GM23338 (cell line): ENCODE results near the gene KXD1. TPM values are rescaled to one million over a fixed set of nuclear protein-coding genes. Genes with fewer than 3 reads are reported as not detected.

Source experiments
- ATAC-seq: fragments of 200-7000 bp; cut with Tn5 transposase; 3 replicates; pipeline ENCODE4 v1.9.1; 2020
- DNase-seq: peaks from one replicate; pipeline ENCODE4 v3.0.0-alpha.2; 2015; ENCODE audit warnings: low spot score
- H2AFZ ChIP-seq: fragments of 200-600 bp; sonication (generic); 2 replicates; pipeline ENCODE4 v1.8.0; 2016; ENCODE audit warnings: antibody characterized with exemption, mild to moderate bottlenecking, moderate library complexity
- H3F3A ChIP-seq: fragments of 200-600 bp; sonication (generic); replicated peaks from 2 replicates; pipeline ENCODE4 v1.8.0; 2017; ENCODE audit warnings: antibody characterized with exemption, mixed run types, low read depth
- H3K27ac ChIP-seq: fragments of 200-600 bp; sonication (generic); 2 replicates; pipeline ENCODE4 v1.6.1; 2016; ENCODE audit warnings: low read depth
- H3K27me3 ChIP-seq: fragments of 200-600 bp; sonication (generic); 2 replicates; pipeline ENCODE4 v1.8.0; 2016; ENCODE audit warnings: mild to moderate bottlenecking, mixed run types, moderate library complexity; ENCODE audit not compliant: insufficient read depth
- H3K36me3 ChIP-seq: fragments of 200-600 bp; sonication (generic); 2 replicates; pipeline ENCODE4 v1.8.0; 2016; ENCODE audit warnings: mild to moderate bottlenecking; ENCODE audit not compliant: insufficient read depth
- H3K4me1 ChIP-seq: fragments of 200-600 bp; sonication (generic); 2 replicates; pipeline ENCODE4 v1.8.0; 2016; ENCODE audit warnings: mild to moderate bottlenecking, moderate library complexity; ENCODE audit not compliant: insufficient read depth
- H3K4me2 ChIP-seq: fragments of 200-600 bp; sonication (generic); 2 replicates; pipeline ENCODE4 v1.7.1; 2017; ENCODE audit warnings: mixed run types
- H3K4me3 ChIP-seq: fragments of 200-600 bp; sonication (generic); 2 replicates; pipeline ENCODE4 v1.6.1; 2016; ENCODE audit warnings: mixed run types
- H3K79me2 ChIP-seq: fragments of 200-600 bp; sonication (generic); replicated peaks from 2 replicates; pipeline ENCODE4 v1.8.0; 2017; ENCODE audit warnings: mild to moderate bottlenecking; ENCODE audit not compliant: insufficient read depth
- H3K9me2 ChIP-seq: fragments of 200-600 bp; sonication (generic); 2 replicates; pipeline ENCODE4 v1.8.0; 2017; ENCODE audit not compliant: insufficient read depth
- H4K20me1 ChIP-seq: fragments of 200-600 bp; sonication (generic); replicated peaks from 2 replicates; pipeline ENCODE4 v1.8.0; 2017; ENCODE audit warnings: mild to moderate bottlenecking; ENCODE audit not compliant: insufficient read depth
- H3K27ac Mint-ChIP-seq: 2 replicates; pipeline ENCODE4 v1.8.0; 2020; ENCODE audit warnings: inconsistent platforms, mild to moderate bottlenecking, moderate library complexity, mixed read lengths
- H3K27me3 Mint-ChIP-seq: 3 replicates; pipeline ENCODE4 v1.8.0; 2022; ENCODE audit warnings: low read depth, mild to moderate bottlenecking, moderate library complexity, mixed read lengths, inconsistent platforms; ENCODE audit not compliant: insufficient read depth, poor library complexity
- H3K36me3 Mint-ChIP-seq: 3 replicates; pipeline ENCODE4 v1.8.0; 2021; ENCODE audit warnings: low read depth, mild to moderate bottlenecking, inconsistent platforms, moderate library complexity, mixed read lengths
- H3K4me1 Mint-ChIP-seq: 3 replicates; pipeline ENCODE4 v1.8.0; 2020; ENCODE audit warnings: mild to moderate bottlenecking, inconsistent platforms, mixed read lengths
- H3K4me3 Mint-ChIP-seq: 3 replicates; pipeline ENCODE4 v1.8.0; 2021; ENCODE audit warnings: moderate library complexity, mild to moderate bottlenecking, inconsistent platforms, mixed read lengths
- H3K9me3 Mint-ChIP-seq: 3 replicates; pipeline ENCODE4 v1.8.0; 2020; ENCODE audit warnings: moderate library complexity, mild to moderate bottlenecking, inconsistent platforms, mixed read lengths
- CREB1 ChIP-seq: fragments of 250-450 bp; sonication (Bioruptor Pico); IDR thresholded peaks from 2 replicates; pipeline ENCODE4 v1.5.0; 2020; ENCODE audit warnings: low read depth, mild to moderate bottlenecking, moderate library complexity
- CTCF ChIP-seq, 2 experiments: fragments of 200-600 bp in 1 of 2; sonication (generic) in 1 of 2; conservative IDR thresholded peaks; 2 replicates each; pipeline versions ENCODE4 v1.5.1 to v1.6.1; 2016 to 2017; ENCODE audit warnings: antibody characterized with exemption in 2 of 2, low read depth in 2 of 2, mild to moderate bottlenecking in 2 of 2, moderate library complexity in 1 of 2
- EZH2 ChIP-seq: fragments of 200-600 bp; sonication (generic); IDR thresholded peaks from one replicate; pipeline ENCODE4 v1.8.0; 2017; ENCODE audit warnings: antibody characterized with exemption, mild to moderate bottlenecking, low read depth; ENCODE audit not compliant: unreplicated experiment
- JUNB ChIP-seq: IDR thresholded peaks from one replicate; pipeline ENCODE4 v1.6.1; 2016; ENCODE audit warnings: antibody characterized with exemption; ENCODE audit not compliant: unreplicated experiment
- POLR2AphosphoS5 ChIP-seq: IDR thresholded peaks from 2 replicates; pipeline ENCODE4 v1.6.1; 2016; ENCODE audit warnings: antibody characterized with exemption, low read depth
- STAT1 ChIP-seq: IDR thresholded peaks from one replicate; pipeline ENCODE4 v1.6.1; 2016; ENCODE audit warnings: antibody characterized with exemption; ENCODE audit not compliant: unreplicated experiment
- ZNF114 ChIP-seq: fragments of 250-450 bp; sonication (Bioruptor Pico); IDR thresholded peaks from 2 replicates; pipeline ENCODE4 v1.5.0; 2020; ENCODE audit warnings: mild to moderate bottlenecking, moderate library complexity
- ZNF331 ChIP-seq: fragments of 250-450 bp; sonication (Bioruptor Pico); IDR thresholded peaks from 2 replicates; pipeline ENCODE4 v1.5.0; 2020; ENCODE audit warnings: low read depth, mild to moderate bottlenecking, moderate library complexity
- ZNF462 ChIP-seq: fragments of 250-450 bp; sonication (Bioruptor Pico); IDR thresholded peaks from 2 replicates; pipeline ENCODE4 v1.5.0; 2020; ENCODE audit warnings: mild to moderate bottlenecking, moderate library complexity
- polyA plus RNA-seq: library from polyadenylated mRNA; unstranded; fragments of >200 nt; fragmentation: Nextera tagmentation; extraction: Ambion mirVana; gene quantifications from 2 replicates; pipeline ENCODE4 v1.2.1, GENCODE V29; 2016
- total RNA-seq: library from RNA; depleted of rRNA; stranded (reverse); fragments of >200 nt; shearing (Covaris generic); gene quantifications from 2 replicates; pipeline ENCODE4 v1.2.3, GENCODE V29; 2014

KXD1 gene
- total and polyA plus RNA-seq, 2 experiments from 2014 or later, result 108 to 164 TPM

GRCh38 chr19:18605546-18606280 lies 48.0 kb downstream of the KXD1 start:
- Histone ChIP-seq H3K27ac (no peak overlapping the region), H3K4me2 (peak overlapping the region; percentile 96), H3K79me2 (no peaks in the 10 kb centered on the region), H3K4me3 (peak overlapping the region; percentile 57), H4K20me1 (0 out of 2 replicates have a peak, but pooled peaks cover 7% of the 10 kb centered on the region), H3K9me2 (no peaks in the 10 kb centered on the region), H2AFZ (no peak overlapping the region), H3K27me3 (peaks cover 96% of the 10 kb centered on the region), H3K4me1 (peaks cover 46% of the 10 kb centered on the region), H3K36me3 (no peaks in the 10 kb centered on the region), H3F3A (peaks cover 34% of the 10 kb centered on the region)
- no peak for TF ChIP-seq STAT1
- no peak for TF ChIP-seq POLR2AphosphoS5
- TF ChIP-seq ZNF462 (CRISPR knock-in tag), result no peak
- no peak for TF ChIP-seq JUNB
- TF ChIP-seq ZNF331 (CRISPR knock-in tag), result no peak
- TF ChIP-seq CTCF (conservative IDR thresholded peaks at IDR 0.05; ENCODE audit: low read depth in 2 of 2), result no peak
- no peak for TF ChIP-seq CREB1 (CRISPR knock-in tag)
- TF ChIP-seq ZNF114, result no peak
- TF ChIP-seq EZH2, result peak; percentile 87
- no peaks in the 10 kb centered on the region; the same call in 2 of the 3 replicates for H3K9me3 Mint-ChIP-seq
- peaks cover 41% of the 10 kb centered on the region for H3K4me1 Mint-ChIP-seq
- H3K4me3 Mint-ChIP-seq, result peak overlapping the region; percentile 67
- ATAC-seq (no peak), DNase-seq (peak; percentile 39)
- H3K27ac Mint-ChIP-seq, result no peak overlapping the region
- H3K27me3 Mint-ChIP-seq, result peaks cover 87% of the 10 kb centered on the region
- peaks cover 2% of the 10 kb centered on the region; the same call in 1 of the 3 replicates for H3K36me3 Mint-ChIP-seq
